Activated naive CD4-positive, alpha-beta T cell treated with anti-CD3 and anti-CD28 coated beads, Interleukin-2, amount 10 ng/mL, durations not matched to agents 7 days and 5 days (primary cell): ENCODE measurements around the gene LMNTD2.

Source experiments
- CTCF ChIA-PET: fragments of 350-600 bp; sonication (Branson Sonifier 250); formaldehyde crosslinking; loops from one replicate; lab custom pipeline; 2021; ENCODE audit warnings: antibody characterized with exemption; lab: Charles Lee
- DNase-seq: peaks from one replicate; pipeline ENCODE4 v3.0.0-alpha.2; 2020
- H3K27ac Mint-ChIP-seq: one replicate; pipeline ENCODE4 v1.8.0; 2021; ENCODE audit warnings: mild to moderate bottlenecking, moderate library complexity, mixed read lengths
- H3K27me3 Mint-ChIP-seq: one replicate; pipeline ENCODE4 v1.8.0; 2021; ENCODE audit warnings: mild to moderate bottlenecking, mixed read lengths
- H3K36me3 Mint-ChIP-seq: one replicate; pipeline ENCODE4 v1.8.0; 2021; ENCODE audit warnings: mixed read lengths
- H3K4me1 Mint-ChIP-seq: one replicate; pipeline ENCODE4 v1.8.0; 2021; ENCODE audit warnings: mixed read lengths
- H3K4me3 Mint-ChIP-seq: one replicate; pipeline ENCODE4 v1.8.0; 2021; ENCODE audit warnings: mild to moderate bottlenecking, moderate library complexity, mixed read lengths
- H3K9me3 Mint-ChIP-seq: one replicate; pipeline ENCODE4 v1.8.0; 2021; ENCODE audit warnings: mixed read lengths

Gene LMNTD2

DNA sequence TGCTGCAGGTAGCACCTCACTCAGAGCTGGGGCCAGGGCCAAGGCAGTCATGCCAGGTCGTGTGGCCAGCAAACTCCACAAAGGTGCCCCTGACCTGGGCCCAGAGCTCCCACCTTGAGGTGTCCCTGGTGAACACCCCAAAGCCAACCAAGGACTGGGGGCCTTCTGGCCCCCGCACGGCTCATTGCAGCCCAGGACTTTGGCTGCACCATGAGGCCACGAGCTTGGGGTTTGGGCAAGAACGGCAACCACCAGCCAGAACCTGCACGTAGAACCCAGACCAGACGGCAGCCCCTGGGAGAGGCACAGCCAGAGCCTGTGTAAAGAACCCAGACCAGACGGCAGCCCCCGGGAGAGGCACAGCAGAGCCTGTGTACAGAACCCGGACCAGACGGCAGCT is 15.4 kb downstream of the LMNTD2 start:
- DNase-seq: no peak
- no peaks in the 10 kb centered on the region for H3K9me3 Mint-ChIP-seq
- no peaks in the 10 kb centered on the region for H3K36me3 Mint-ChIP-seq
- no peak overlapping the region for H3K4me3 Mint-ChIP-seq
- H3K27me3 Mint-ChIP-seq: peaks cover 12% of the 10 kb centered on the region
- H3K27ac Mint-ChIP-seq: no peak overlapping the region
- no peaks in the 10 kb centered on the region for H3K4me1 Mint-ChIP-seq
- CTCF ChIA-PET: interaction anchor here (0.5 to 0.7 kb wide), 2 partner anchors 26 to 184 kb away, joined by 3 read pairs; no protein-coding TSS in a partner anchor

- Mint-ChIP-seq H3K36me3 (no peaks in the 10 kb centered on the region), H3K27me3 (peaks cover 16% of the 10 kb centered on the region), H3K4me1 (no peaks in the 10 kb centered on the region), H3K9me3 (no peaks in the 10 kb centered on the region), H3K4me3 (no peak overlapping the region), H3K27ac (no peak overlapping the region)
- CTCF ChIA-PET: interaction anchor here (0.5 to 0.7 kb wide), 2 partner anchors 26 to 184 kb away, joined by 3 read pairs; no protein-coding TSS in a partner anchor
- DNase-seq: no peak
Measured at GRCh38 chr11:544817-545166, 15.7 kb downstream of the LMNTD2 start.

DNA sequence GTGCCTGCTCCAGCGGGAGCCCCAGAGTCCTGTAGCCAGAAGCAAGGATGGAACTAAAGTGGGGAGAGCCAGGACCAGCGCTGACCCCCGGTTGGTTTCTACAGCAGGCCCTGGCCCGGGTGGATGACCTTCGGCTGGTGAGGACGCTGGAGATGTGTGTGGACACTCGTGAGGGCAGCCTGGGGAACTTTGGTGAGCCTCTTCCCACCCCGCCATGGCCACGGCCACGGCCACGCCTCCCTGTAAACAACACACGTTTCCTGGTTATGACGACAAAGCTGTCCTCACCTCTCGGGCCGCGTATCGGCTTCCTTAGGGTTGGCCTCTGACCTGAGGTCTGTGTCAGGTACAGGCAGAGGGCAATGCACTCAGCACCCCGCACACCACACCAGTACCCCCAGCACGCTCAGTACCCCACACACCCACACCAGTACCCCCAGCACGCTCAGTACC is 19.1 kb downstream of the LMNTD2 start:
- no peaks in the 10 kb centered on the region for H3K36me3 Mint-ChIP-seq
- DNase-seq: no peak
- peaks cover 17% of the 10 kb centered on the region for H3K4me1 Mint-ChIP-seq
- H3K9me3 Mint-ChIP-seq: no peaks in the 10 kb centered on the region
- H3K4me3 Mint-ChIP-seq: no peak overlapping the region
- CTCF ChIA-PET: no interaction called here
- H3K27ac Mint-ChIP-seq: no peak overlapping the region
- peaks cover 29% of the 10 kb centered on the region for H3K27me3 Mint-ChIP-seq

DNA sequence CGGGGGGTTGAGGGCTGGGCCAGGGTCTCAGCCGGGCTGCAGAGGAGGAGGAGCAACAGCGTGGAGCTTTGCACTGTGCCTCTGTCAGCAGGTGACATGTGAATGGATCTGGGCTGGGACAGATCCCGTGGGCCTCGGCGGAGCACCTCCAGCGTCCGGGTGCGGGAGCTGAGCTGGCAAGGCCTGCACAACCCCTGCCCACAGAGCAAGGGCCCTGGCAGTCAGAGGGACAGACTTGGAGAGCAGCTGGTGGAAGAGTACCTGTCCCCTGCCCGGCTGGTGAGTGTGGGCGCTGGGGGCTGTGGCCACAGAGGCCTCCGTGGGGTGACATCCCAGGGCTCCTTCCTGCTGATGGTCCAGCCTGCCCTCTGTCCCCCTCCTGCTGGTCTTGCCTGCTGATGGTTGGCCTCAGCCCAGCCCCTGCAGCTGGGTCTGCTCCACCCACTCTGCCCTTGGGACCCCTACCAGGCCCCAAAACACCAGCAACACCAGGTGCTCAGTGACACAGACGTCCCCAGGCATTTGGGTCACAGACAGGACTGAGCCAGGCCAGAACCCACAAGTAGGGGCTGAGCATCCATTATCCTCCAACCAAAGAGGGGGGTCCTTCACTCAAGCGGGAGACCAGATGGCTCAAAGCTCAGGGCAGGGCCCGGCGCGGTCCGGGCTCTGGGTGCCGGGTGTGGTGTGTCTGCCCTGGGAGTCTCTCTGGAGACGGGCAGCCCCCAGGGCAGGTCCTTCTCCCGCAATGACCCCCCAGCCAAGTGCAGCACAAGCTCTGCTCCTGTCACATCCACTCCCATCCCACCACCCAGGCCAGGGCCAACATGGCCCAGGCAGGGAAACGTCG is 19.7 kb downstream of the LMNTD2 start:
- Mint-ChIP-seq H3K4me3 (no peak overlapping the region), H3K9me3 (no peaks in the 10 kb centered on the region), H3K4me1 (peaks cover 22% of the 10 kb centered on the region), H3K27ac (no peak overlapping the region), H3K27me3 (peaks cover 32% of the 10 kb centered on the region), H3K36me3 (no peaks in the 10 kb centered on the region)
- CTCF ChIA-PET: no interaction called here
- no peak for DNase-seq

- CTCF ChIA-PET: no interaction called here
- H3K27ac Mint-ChIP-seq: no peak overlapping the region
- no peak overlapping the region for H3K4me3 Mint-ChIP-seq
- H3K4me1 Mint-ChIP-seq: peaks cover 22% of the 10 kb centered on the region
- H3K9me3 Mint-ChIP-seq: no peaks in the 10 kb centered on the region
- H3K27me3 Mint-ChIP-seq: peaks cover 32% of the 10 kb centered on the region
- H3K36me3 Mint-ChIP-seq: no peaks in the 10 kb centered on the region
- no peak for DNase-seq
Measured at GRCh38 chr11:539971-540481, 20.5 kb downstream of the LMNTD2 start.

- peak overlapping the region; percentile 52 for H3K4me3 Mint-ChIP-seq
- H3K27me3 Mint-ChIP-seq: peaks cover 30% of the 10 kb centered on the region
- CTCF ChIA-PET: no interaction called here
- DNase-seq: no peak
- peaks cover 25% of the 10 kb centered on the region for H3K4me1 Mint-ChIP-seq
- H3K9me3 Mint-ChIP-seq: no peaks in the 10 kb centered on the region
- peak overlapping the region; percentile 19 for H3K27ac Mint-ChIP-seq
- H3K36me3 Mint-ChIP-seq: peaks cover 3% of the 10 kb centered on the region
Measured at GRCh38 chr11:538431-539051, 22.0 kb downstream of the LMNTD2 start.

DNA sequence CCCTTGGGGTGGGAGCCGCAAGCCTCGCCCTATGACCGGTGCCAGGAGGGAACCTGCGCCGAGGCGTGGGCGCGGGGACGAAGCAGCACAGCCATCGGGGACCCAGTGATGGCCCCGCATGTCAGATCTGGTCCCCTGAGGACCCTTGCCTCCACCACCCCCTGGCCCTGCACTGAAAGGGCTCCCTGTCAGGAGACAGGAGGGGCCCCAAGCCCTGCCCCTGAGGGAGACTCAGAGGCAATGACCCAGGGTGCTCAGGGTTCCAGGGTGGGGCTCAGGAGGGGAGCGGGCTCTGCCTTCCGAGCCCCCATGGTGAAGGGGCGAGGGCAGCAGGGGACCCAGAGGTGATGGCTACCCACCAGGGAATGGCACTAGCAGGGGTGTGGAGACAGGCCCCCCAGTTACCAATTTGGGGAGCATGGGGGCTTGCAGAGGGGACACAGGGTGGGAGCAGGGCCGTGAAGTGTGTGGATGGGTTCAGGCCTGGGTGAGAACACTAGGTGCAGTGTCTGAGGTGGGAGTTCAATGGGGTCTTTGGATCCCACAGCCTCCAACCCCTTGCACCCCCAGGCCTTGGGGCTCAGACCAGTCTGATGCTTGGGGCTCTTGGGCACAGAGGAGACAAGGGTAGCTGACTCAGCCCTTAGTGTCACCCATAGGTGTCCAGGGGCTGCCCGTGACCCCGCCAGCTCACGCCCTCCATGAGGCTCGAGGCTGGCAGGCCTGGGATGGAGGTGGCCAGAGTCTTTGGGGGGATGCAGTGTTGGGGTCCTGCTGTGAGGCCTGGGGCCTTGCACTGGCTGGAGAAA is 22.7 kb downstream of the LMNTD2 start:
- Mint-ChIP-seq H3K4me1 (peaks cover 25% of the 10 kb centered on the region), H3K4me3 (peak overlapping the region; percentile 52), H3K27me3 (peaks cover 29% of the 10 kb centered on the region), H3K9me3 (no peaks in the 10 kb centered on the region), H3K27ac (peak overlapping the region; percentile 55), H3K36me3 (peaks cover 3% of the 10 kb centered on the region)
- CTCF ChIA-PET: no interaction called here
- no peak for DNase-seq

GRCh38 chr11:536841-537621 is 23.5 kb downstream of the LMNTD2 start, which contains the start of gene LRRC56:
TSS of gene LRRC56 (plus strand) at chr11:537527. CDS start at chr11:540685, 3,158 bp downstream.
- CTCF ChIA-PET: interaction anchor here (1.7 kb wide), 1 partner anchor 17 kb away, joined by 4 read pairs; no protein-coding TSS in a partner anchor
- DNase-seq: peak; percentile 91
- H3K9me3 Mint-ChIP-seq: no peaks in the 10 kb centered on the region
- peak within 1 kb of the TSS; percentile 86 for H3K4me3 Mint-ChIP-seq
- peaks cover 29% of the 10 kb centered on the region for H3K27me3 Mint-ChIP-seq
- peak within 1 kb of the TSS; percentile 94 for H3K27ac Mint-ChIP-seq
- H3K4me1 Mint-ChIP-seq: peaks cover 25% of the 10 kb centered on the region
- peaks cover 4% of the 10 kb centered on the region for H3K36me3 Mint-ChIP-seq

- peaks cover 29% of the 10 kb centered on the region for H3K27me3 Mint-ChIP-seq
- peak within 1 kb of the TSS; percentile 94 for H3K27ac Mint-ChIP-seq
- peak within 1 kb of the TSS; percentile 86 for H3K4me3 Mint-ChIP-seq
- H3K4me1 Mint-ChIP-seq: peaks cover 25% of the 10 kb centered on the region
- CTCF ChIA-PET: interaction anchor here (0.8 to 1.7 kb wide), 4 partner anchors 13 to 105 kb away, joined by 3 to 4 read pairs (median 3); no protein-coding TSS in a partner anchor
- peaks cover 8% of the 10 kb centered on the region for H3K36me3 Mint-ChIP-seq
- H3K9me3 Mint-ChIP-seq: no peaks in the 10 kb centered on the region
- DNase-seq: peak; percentile 95
Measured at GRCh38 chr11:535519-536454, 24.8 kb downstream of the LMNTD2 start, which contains the start of gene HRAS. TSS of gene HRAS (minus strand) at chr11:535576.

GRCh38 chr11:535210-535518 is 25.4 kb downstream of the LMNTD2 start:
- Mint-ChIP-seq H3K27me3 (peaks cover 29% of the 10 kb centered on the region), H3K4me1 (peaks cover 25% of the 10 kb centered on the region), H3K27ac (no peak overlapping the region), H3K9me3 (no peaks in the 10 kb centered on the region), H3K36me3 (peaks cover 8% of the 10 kb centered on the region), H3K4me3 (no peak overlapping the region)
- no peak for DNase-seq
- CTCF ChIA-PET: interaction anchor here (1.5 kb wide), 1 partner anchor 106 kb away, joined by 3 read pairs; no protein-coding TSS in a partner anchor

DNA sequence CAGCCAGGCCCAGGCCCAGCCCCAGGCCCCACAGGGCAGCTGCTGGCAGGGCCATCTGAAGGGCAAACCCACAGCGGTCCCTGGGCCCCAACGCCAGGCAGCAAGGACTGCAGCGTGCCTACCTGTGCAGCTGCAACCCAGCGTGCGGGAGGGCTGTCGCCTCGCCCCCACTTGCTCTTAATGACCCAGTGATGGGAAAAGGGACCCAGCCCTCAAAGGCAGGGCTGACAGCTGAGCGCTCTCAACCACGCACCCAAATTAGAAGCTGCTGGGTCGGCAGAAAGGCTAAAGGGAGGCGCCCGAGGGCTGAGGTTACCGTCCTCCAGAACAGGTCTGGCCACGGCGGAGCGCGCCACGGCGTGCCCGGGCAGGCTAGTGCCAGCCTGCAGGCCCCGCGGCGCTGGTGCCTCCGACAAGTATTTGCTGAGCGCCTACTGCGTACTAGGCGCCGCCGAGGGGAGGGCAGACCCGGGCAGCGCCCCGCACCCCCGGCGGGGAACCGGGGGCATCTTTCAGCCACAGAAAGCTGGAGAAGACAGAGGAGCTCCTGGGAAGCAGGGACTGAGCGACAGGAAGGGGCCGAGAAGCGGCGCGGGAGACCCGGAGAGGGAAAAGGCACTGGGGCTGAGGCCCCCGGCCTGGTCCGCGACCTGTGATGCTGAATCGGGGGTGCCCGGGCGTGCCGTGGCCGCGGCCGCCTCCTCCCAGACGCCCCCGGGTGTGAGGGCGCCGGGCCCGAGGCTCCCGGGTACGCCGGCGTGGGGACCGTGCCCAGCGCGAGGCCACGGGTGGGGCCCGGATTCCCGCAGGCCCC is 25.9 kb downstream of the LMNTD2 start:
- peak; percentile 39 for DNase-seq
- Mint-ChIP-seq H3K4me3 (peak overlapping the region; percentile 74), H3K4me1 (peaks cover 25% of the 10 kb centered on the region), H3K36me3 (peaks cover 8% of the 10 kb centered on the region), H3K27ac (peak overlapping the region; percentile 76), H3K27me3 (peaks cover 23% of the 10 kb centered on the region), H3K9me3 (no peaks in the 10 kb centered on the region)
- CTCF ChIA-PET: interaction anchor here (1.5 kb wide), 1 partner anchor 106 kb away, joined by 3 read pairs; no protein-coding TSS in a partner anchor
